GM18867 (cell line): Measurements from ENCODE around the gene PMPCB.
A peak's percentile ranks its signal among the peaks of the same experiment; 100 is the strongest.
"Not testable (repeated sequence)": the region's sequence is repeated elsewhere in the genome, so short reads cannot be mapped to it uniquely, and the experiment has no call there.

Experiments used
- ATAC-seq: cut with Tn5 transposase; IDR thresholded peaks from one replicate; pipeline ENCODE4 v1.9.1; 2021; ENCODE audit warnings: mild to moderate bottlenecking, moderate library complexity; ENCODE audit not compliant: unreplicated experiment

The PMPCB gene

DNA sequence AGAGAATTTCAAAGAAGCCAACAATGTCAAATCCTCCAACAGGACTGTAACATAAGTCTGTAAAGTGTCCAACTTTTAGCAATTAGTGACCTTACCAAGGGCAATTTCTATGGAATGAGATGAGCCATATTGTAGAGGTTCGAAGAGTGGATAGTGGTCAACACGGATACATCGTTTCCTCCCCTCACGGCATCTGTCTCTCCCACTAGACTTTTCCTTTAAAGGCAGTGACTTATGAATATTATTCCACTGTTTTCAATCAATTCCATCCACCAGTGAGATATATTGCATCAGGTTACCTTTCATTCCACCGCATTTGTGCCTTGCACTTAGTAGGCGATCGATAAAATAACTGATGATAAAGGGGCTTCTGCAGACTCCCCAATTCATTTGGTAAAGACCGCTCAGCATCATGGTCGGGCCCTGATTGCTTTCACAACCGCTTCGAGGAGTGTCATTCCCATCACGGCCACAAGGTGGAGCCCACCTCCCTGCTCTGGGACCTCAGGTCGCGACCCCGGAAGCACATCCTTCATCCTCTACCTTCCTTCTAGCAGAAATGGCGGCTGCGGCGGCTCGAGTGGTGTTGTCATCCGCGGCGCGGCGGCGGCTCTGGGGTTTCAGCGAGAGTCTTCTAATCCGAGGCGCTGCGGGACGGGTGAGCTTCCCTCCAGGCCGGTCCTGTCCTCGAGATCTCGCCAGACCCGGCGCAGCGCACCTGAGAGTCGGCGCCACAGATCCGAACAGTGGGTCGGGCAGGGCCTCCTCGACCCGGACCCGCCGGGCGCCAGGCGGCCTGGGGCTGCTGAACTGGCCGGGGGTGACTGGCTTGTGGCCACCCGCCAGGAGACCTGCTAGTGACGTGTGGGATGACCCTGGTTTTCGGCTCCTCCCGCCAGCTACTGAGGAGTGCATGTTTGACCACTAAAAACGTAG, at the start of gene PMPCB:
Gene PMPCB (plus strand): TSS at position 535 of the 936 bp plus-strand sequence. CDS start 25 bp downstream, at position 560.
- peak; percentile 92 for ATAC-seq

DNA sequence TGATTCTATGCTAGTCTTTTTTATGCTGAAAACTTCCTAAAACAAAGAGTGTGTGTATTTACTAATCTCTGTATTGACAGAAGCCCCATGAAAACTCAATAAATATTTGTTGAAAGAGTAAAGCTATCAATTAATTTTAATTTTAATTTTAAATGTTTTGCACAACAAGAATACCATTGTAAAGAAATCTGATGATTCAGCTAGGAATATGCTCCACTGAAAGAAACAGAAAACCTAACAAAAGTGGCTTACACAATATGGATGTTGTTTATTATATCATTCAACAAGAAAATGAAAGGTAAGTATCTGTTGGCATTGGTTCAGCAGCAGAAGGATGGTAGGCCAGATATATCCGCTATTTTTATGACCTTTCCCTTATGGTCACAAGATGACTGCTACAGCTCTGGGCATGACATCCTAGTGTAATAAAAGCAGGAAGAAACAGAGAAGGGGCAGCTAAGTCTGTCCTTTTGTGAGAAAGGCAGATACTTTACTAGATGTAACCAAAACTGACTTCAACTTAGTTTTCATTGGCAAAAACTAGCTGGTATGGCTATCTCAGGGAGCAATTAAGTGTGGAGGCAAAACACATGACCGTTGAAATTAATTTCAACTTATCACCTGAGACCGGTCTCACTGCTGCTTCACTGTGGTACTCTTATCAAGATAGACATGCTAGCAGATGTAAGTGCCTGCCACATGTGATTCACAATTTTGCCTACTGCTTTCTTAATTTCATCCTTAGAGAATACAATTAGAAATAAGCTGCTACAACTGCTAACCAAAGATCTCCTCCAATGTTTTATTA, 43.3 kb upstream of the PMPCB start:
- ATAC-seq, result not testable (repeated sequence)

GRCh38 chr7:103264054-103264453, 33.2 kb upstream of the PMPCB start:
- ATAC-seq, result not testable (repeated sequence)

DNA sequence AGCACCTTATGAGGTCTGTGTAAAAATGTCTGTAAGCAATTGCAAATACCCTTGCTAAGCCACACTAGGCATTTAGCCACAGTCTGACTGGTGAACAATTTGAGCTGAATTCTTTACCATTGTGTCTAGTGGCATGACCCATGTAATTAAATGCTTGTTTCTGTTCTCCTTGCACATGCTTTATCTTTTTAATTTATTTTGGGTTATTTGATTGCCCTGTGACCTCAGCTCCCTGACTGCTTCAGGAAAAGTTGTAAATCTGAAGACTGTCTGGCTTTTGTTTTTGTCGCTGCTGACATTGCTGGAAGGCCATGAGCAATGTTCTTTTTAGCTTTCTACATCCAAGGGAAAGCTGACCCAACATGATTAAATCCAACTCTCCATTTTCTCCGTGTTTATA, 31.0 kb upstream of the PMPCB start:
- not testable (repeated sequence) for ATAC-seq

DNA sequence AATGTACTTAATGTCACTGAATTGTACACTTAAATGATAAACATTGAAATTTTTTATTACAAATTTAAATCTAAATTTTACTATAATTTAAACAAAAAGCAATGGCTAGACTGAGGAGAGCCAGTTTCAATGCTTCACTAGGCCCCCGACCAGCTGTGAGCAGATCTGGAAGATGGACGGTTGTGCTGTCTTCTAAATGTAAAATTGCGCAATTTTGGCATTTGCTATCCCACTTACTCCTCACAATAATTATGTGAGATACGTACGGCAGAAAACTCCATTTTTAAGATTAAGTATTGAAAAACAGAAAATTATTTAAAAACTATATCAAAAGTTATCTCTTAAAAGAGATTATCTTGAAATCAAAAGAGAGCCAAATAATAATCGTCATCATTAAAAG, 23.9 kb upstream of the PMPCB start:
- not testable (repeated sequence) for ATAC-seq

DNA sequence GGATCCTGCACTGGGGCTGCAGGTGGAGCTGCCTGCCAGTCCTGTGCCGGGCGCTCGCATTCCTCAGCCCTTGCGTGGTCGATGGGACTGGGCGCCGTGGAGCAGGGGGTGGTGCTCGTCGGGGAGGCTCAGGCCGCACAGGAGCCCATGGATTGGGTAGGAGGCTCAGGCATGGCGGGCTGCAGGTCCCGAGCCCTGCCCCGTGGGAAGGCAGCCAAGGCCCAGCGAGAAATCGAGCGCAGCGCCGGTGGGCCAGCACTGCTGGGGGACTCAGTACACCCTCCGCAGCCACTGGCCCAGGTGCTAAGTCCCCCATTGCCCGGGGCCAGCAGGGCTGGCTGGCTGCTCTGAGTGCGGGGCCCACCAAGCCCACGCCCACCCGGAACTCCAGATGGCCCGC, 22.4 kb upstream of the PMPCB start:
- not testable (repeated sequence) for ATAC-seq

- ATAC-seq, result not testable (repeated sequence)
Measured at GRCh38 chr7:103278195-103278594, 19.0 kb upstream of the PMPCB start.

DNA sequence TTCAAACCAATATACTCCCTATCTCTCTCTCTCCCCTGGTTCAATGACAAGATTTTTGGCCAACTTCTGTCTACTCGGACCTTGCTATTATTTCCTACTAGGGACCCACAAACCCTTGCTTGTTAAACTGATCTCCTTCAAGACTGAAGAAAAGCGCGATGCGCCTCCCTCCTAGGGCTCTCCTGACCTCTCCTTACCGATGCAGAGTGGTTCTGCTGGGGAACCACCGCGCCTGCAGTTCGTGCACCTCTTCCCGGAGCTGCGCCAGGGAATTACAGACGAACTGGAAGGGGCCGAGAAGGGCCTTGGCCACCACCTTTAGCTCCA, 17.6 kb upstream of the PMPCB start:
- peak; percentile 31 for ATAC-seq

- ATAC-seq, result peak; percentile 95
Measured at GRCh38 chr7:103279963-103280802, 17.1 kb upstream of the PMPCB start.

DNA sequence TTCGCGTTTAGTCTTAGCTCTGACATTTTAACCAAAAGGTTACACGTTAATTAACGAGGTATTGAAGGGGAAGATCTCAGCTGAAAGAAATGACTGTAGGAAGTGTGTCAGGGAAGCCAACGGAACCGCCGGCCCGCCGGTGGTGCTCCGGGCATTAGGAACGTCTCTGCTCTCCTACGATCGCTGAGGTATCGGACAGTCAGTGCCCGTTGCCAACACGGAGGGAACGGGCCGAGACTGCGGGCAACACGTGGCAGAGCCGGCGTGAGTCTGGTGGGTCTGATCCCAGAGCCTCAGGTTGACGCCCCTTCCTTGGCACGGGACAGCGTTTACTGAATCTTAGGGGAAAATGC, 16.5 kb upstream of the PMPCB start:
- ATAC-seq, result peak; percentile 20

DNA sequence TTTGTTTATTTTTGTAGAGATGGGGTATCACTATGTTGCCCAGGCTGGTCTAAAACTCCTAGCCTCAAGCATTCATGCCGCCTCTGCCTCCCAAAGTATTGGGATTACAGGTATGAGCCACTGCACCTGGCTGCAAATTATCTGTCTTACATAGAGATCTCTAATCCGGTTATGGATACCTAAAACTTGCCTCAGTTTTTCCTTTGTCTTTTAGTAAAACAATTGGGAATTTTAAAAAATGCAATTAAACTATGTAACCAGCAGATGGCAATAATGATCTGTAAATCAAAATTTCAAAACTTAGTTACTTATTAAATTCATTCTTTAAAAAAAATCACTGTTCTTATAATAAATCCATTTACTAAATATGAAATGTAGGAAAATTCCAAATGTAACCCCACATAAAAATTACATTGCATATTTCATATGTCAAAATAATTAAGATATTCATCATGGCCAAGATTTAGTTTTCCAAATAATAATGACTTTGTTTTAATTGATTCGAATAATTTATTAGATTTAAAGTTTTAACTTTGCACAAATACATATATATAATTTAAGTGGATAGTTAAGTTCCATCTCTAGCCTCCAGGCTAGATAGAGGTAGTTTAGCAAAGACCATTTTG, 14.3 kb upstream of the PMPCB start:
- not testable (repeated sequence) for ATAC-seq

GRCh38 chr7:103292122-103292521, 5.1 kb upstream of the PMPCB start:
- ATAC-seq, result no peak

DNA sequence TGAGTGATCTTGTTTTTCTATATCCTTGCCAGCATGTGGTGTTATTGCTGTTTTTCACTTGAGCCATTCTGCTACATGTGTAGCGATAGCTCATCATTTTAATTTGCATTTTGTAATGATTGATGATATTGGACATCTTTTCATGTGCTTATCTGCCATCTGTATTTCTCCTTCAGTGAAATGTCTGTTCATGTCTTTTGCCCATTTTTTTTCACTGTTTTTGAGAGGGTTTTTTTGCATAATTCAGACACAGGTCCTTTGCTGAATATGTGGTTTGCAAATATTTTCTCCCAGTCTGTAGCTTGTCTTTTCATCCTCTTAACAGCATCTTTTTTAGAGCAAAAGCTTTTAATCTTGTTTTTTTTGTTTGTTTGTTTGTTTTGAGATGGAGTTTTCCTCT, 3.7 kb upstream of the PMPCB start:
- no peak for ATAC-seq

DNA sequence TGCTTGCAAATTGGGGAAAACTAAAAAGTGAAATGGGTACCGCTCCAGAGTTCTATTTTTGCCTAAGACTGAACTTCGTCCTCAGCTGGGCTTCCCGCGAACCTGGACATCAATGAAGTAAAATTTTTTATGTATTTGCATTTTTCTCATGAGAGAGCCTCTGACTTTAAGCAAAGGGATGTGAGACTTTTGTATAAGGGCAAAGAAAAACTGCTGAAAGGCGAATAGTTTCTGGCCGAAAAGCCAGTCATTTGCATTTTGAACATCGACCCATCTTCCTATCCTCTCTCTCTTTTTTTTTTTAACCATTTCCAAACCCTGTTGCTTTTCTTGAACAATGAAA, 573 bp downstream of the PMPCB start:
- ATAC-seq, result peak; percentile 30

DNA sequence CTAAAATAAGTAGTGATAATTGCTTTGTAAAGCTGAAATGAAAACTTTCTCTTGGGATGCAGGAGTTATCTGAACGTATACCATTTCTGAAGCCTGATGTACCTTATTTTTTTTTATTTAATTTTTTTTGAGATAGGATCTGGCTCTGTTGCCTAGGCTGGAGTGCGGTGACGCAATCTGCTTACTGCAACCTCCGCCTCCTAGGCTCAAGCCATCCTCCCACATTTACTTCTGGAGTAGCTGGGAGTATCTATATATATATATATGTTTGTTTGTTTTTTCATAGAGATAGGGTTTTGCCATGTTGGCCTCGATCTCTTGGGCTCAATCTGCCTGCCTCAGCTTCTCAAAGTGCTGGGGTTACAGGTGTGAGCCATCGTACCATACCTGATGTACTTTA, 2.4 kb downstream of the PMPCB start:
- ATAC-seq, result no peak

DNA sequence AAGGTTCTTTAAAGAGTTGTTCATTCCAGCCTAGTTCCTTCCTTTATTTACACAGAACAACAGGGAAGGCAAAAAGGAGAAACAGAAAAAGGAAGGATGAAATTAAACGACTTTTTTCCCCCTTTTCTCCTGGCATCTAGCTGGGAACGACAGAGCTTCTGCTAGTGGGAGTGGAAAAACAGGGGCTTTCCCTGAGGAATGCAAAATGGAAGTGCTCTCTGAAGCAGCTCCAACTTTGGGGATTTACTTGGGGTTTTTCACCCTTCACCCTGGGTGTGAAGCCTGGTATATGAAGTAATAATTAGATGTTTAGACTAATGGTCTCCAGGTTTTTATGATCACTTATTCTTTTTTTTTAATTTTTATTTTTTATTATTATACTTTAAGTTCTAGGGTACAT, 4.2 kb downstream of the PMPCB start:
- no peak for ATAC-seq

GRCh38 chr7:103307503-103308231, 10.4 kb downstream of the PMPCB start:
- ATAC-seq, result no peak

- ATAC-seq, result no peak
Measured at GRCh38 chr7:103314852-103315251, 17.6 kb downstream of the PMPCB start.

DNA sequence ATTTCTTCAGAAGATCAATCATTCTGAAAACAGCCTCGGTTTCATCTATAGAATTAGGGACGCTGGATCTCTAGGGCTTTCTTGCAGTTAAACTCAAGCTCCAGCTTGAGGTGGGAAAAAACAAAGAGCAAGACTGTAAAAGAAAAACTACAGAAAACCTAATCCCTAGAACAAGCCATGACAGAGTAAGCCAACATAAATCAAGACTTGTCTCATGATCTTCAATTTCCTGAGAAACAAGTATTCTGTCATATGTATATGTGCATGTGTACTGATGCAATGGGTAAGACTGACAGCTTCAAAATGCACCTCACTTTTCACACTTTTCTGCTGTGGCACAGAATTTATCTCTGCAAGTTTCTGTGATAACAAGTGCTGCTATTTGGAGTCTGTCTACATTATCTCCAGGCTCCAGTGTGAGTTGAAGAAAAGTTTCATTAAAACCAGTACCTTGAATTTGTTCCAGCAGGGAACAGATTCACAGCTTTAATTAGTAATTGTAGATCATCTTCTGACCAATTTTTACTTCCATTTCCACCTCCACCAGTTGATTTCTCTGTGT, 19.2 kb downstream of the PMPCB start:
- no peak for ATAC-seq

DNA sequence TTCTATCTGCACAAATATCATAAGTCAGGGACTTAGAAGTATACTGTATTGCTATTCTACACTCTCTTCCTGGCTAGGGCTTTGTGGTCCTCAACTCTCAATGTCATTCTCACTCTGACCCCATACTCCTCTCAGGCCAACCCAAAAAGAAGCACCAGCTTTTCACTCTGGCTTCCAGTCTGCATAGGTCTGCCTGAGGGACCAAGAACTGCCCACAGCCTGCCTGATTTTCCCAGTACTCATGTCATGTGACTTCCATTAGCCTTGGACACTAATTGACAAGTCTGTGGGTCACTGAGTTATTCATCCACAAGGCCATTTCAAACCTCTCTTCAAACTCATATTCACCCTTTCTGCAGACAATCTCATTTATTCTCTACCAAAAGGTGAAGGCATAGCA, 19.8 kb downstream of the PMPCB start:
- ATAC-seq, result no peak
